ENCODE measurements around the gene FARP1. TPM values are rescaled to one million over a fixed set of nuclear protein-coding genes. Genes with fewer than 3 reads are reported as not detected.

FARP1 gene
- total RNA-seq, 1 donor from 2014 or later = 278 TPM

DNA sequence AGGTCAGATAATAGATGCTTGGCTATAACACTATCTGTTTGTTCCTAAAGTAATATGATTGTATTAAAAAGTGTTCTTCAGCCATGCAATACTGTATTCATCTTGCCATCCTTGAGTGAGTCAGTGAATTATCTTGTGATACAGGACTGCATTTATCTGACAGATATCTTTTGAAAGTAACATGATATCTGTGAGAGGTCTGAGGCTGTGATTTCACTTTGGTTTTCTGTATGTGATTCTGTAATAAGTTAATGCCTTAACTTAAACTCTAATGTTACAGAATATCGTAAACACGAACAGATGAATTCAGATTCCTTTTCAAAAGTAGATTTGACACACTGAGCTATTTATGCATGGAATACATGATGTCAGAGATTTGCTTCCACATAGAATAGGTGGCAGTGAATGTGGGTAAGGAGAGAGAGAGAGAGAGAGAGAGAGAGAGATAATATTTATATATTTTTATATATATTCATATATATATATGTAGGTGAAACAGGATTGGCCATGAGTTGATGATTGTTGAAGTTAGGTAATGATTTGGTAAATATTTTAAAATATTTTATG, 132.1 kb downstream of the FARP1 start:
- Mint-ChIP-seq H3K27me3 (no peaks in the 10 kb centered on the region), H3K36me3 (ENCODE audit: insufficient read depth) (peaks cover 4% of the 10 kb centered on the region), H3K4me3 (ENCODE audit: low read depth) (no peak overlapping the region), H3K4me1 (ENCODE audit: low read depth) (peaks cover 55% of the 10 kb centered on the region), H3K27ac (peak overlapping the region; percentile 98), H3K9me3 (ENCODE audit: low read depth) (no peaks in the 10 kb centered on the region)
- no peak for DNase-seq (ENCODE audit: low spot score, unreplicated experiment)
- TF ChIP-seq, protein P1, sequence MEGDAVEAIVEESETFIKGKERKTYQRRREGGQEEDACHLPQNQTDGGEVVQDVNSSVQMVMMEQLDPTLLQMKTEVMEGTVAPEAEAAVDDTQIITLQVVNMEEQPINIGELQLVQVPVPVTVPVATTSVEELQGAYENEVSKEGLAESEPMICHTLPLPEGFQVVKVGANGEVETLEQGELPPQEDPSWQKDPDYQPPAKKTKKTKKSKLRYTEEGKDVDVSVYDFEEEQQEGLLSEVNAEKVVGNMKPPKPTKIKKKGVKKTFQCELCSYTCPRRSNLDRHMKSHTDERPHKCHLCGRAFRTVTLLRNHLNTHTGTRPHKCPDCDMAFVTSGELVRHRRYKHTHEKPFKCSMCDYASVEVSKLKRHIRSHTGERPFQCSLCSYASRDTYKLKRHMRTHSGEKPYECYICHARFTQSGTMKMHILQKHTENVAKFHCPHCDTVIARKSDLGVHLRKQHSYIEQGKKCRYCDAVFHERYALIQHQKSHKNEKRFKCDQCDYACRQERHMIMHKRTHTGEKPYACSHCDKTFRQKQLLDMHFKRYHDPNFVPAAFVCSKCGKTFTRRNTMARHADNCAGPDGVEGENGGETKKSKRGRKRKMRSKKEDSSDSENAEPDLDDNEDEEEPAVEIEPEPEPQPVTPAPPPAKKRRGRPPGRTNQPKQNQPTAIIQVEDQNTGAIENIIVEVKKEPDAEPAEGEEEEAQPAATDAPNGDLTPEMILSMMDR (IDR thresholded peaks at IDR 0.05; ENCODE audit: unreplicated experiment) = no peak

DNA sequence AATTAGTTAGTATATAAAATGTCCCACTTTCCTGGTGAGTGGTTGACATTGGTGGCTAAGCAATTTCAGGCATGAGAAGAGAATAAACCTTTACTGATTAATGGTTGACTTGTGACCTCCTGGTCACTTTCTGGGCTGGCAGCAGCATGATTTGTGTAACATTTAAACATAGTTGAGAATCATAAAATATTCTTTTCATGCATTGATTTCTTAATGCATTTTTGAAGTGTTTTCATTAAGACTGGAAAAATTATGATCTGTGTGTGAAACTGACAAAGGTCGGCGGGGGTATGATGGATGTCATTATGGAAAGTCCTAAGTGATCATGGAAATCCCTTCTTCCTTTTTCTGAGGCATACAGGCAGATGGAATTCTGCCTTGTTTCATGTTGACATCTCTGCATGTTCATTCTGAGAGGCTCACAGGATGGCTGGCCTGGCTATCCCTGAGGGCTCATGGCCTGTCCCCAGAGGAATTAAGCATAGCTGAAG, 132.8 kb downstream of the FARP1 start:
- no peaks in the 10 kb centered on the region for H3K27me3 Mint-ChIP-seq
- peaks cover 57% of the 10 kb centered on the region for H3K4me1 Mint-ChIP-seq (ENCODE audit: low read depth)
- no peaks in the 10 kb centered on the region for H3K9me3 Mint-ChIP-seq (ENCODE audit: low read depth)
- H3K4me3 Mint-ChIP-seq (ENCODE audit: low read depth) = no peak overlapping the region
- H3K36me3 Mint-ChIP-seq (ENCODE audit: insufficient read depth) = peaks cover 3% of the 10 kb centered on the region
- TF ChIP-seq, protein P1 (IDR thresholded peaks at IDR 0.05; ENCODE audit: unreplicated experiment) = no peak
- peak overlapping the region; percentile 77 for H3K27ac Mint-ChIP-seq
- DNase-seq (ENCODE audit: low spot score, unreplicated experiment) = no peak

DNA sequence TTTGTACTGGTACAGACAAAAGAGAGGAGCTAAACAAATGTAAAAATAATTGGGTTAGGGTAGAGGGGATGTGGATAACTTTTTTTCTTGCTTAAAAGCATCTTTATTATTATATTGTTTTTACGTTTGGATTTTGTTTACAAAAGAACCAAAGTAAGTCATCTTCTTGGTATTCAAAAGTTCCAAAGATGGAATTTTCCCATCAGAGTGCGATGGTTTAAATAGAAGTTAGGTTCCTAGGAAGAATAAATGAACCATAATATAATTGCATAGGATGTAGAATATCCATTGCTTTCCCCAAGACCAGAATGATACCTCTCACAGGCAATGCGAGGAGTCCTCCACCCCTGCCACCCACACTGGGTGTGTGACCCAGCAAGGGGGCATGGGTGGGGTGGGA, 133.6 kb downstream of the FARP1 start:
- H3K9me3 Mint-ChIP-seq (ENCODE audit: low read depth) = no peaks in the 10 kb centered on the region
- peaks cover 1% of the 10 kb centered on the region for H3K36me3 Mint-ChIP-seq (ENCODE audit: insufficient read depth)
- no peak for DNase-seq (ENCODE audit: low spot score, unreplicated experiment)
- H3K4me1 Mint-ChIP-seq (ENCODE audit: low read depth) = peaks cover 54% of the 10 kb centered on the region
- no peak overlapping the region for H3K27ac Mint-ChIP-seq
- H3K27me3 Mint-ChIP-seq = no peaks in the 10 kb centered on the region
- no peak overlapping the region for H3K4me3 Mint-ChIP-seq (ENCODE audit: low read depth)
- TF ChIP-seq, protein P1 (IDR thresholded peaks at IDR 0.05; ENCODE audit: unreplicated experiment) = no peak

DNA sequence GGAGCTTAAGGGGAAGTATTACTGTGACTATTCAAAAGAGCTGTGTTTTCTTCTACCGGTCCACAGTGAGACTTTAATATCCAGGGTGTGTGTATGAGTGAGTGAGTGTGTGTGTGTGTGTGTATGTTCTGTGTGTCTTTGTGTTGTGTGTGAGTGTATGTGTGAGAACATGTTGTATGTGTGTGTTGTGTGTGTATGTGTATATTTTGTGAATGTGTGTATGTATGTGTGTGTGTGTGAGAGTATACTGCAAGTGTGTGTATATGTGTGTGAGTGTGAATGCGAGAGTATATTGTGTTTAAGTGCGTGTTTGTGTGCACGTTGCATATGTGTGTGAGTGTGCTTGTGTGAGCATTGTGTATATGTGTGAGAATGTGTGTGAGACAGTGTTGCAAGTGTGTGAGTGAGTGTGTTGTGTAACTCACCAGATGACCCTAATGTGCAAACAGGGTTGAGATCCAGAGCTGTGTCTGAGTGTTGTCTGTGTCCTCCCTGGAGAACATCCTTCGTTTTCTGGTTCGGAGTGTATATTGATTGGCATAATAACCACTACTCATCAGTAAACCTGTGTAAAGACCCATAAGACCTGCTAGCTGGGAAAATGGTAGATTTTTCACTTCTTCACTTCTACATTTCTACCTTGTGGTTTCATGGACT, 135.3 kb downstream of the FARP1 start:
- Mint-ChIP-seq H3K27me3 (no peaks in the 10 kb centered on the region), H3K27ac (peak overlapping the region; percentile 12), H3K9me3 (ENCODE audit: low read depth) (no peaks in the 10 kb centered on the region), H3K4me3 (ENCODE audit: low read depth) (no peak overlapping the region), H3K36me3 (ENCODE audit: insufficient read depth) (no peaks in the 10 kb centered on the region), H3K4me1 (ENCODE audit: low read depth) (peaks cover 40% of the 10 kb centered on the region)
- TF ChIP-seq, protein P1 (IDR thresholded peaks at IDR 0.05; ENCODE audit: unreplicated experiment) = no peak
- no peak for DNase-seq (ENCODE audit: low spot score, unreplicated experiment)

DNA sequence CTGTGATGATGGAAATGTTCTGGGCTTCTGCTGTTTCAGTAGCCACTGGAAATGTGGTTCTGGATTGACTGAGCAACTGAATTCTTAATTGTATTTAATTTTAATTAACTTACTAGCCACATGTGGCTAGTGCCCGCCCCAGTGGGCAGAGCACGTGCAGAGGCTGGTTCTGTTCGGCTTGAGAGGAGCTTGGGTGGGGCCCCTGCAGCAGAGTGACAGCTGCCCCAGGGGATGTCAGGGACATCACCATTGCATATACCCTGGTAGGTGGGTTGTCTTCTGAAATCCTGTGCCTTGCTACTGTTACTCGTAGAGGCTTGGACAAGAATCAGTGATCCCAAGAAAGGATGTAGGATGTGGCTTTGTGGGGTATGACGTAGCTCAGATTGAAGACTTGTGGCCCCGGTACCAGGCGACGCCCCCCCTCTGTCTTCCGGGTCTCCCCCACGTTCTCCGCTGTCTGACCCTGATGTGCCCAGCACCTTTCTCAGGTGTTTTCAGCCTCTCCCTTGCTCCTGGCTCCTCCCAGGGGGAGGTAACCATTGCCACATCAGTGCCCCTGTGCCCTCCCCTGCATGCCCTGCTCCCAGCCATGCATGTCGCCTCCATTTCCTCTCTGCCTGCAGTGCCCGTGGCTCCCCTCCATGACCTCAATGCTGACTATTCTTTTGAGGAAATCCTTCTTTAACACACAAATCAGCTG, 136.7 kb downstream of the FARP1 start:
- no peak for DNase-seq (ENCODE audit: low spot score, unreplicated experiment)
- Mint-ChIP-seq H3K4me3 (ENCODE audit: low read depth) (no peak overlapping the region), H3K4me1 (ENCODE audit: low read depth) (peaks cover 26% of the 10 kb centered on the region), H3K27ac (peak overlapping the region; percentile 68), H3K27me3 (no peaks in the 10 kb centered on the region), H3K36me3 (ENCODE audit: insufficient read depth) (no peaks in the 10 kb centered on the region), H3K9me3 (ENCODE audit: low read depth) (no peaks in the 10 kb centered on the region)
- TF ChIP-seq, protein P1 (IDR thresholded peaks at IDR 0.05; ENCODE audit: unreplicated experiment) = no peak
